SU-DHL-6 (cell line): ENCODE measurements around the gene BEND5.

Source experiments
- H2AFZ ChIP-seq: fragments of 200-600 bp; sonication (generic); 2 replicates; pipeline ENCODE4 v1.6.1; 2014; ENCODE audit warnings: low read depth, mild to moderate bottlenecking, moderate library complexity, mixed read lengths, antibody characterized with exemption, low read length; ENCODE audit not compliant: severe bottlenecking
- H3F3A ChIP-seq: fragments of 200-600 bp; shearing (Covaris generic); 2 replicates; pipeline ENCODE4 v1.6.0; 2016; ENCODE audit warnings: antibody characterized with exemption, mild to moderate bottlenecking; ENCODE audit not compliant: insufficient read depth
- H3K27ac ChIP-seq: fragments of 200-600 bp; sonication (generic); 2 replicates; pipeline ENCODE4 v1.5.1; 2016; ENCODE audit warnings: low read depth, mild to moderate bottlenecking, low read length, moderate library complexity, mixed read lengths
- H3K27me3 ChIP-seq: fragments of 200-600 bp; sonication (generic), shearing (Covaris generic); 2 replicates; pipeline ENCODE4 v1.6.0; 2014; ENCODE audit warnings: mild to moderate bottlenecking, low read length
- H3K36me3 ChIP-seq: fragments of 200-600 bp; sonication (generic); 2 replicates; pipeline ENCODE4 v1.6.1; 2014; ENCODE audit warnings: mild to moderate bottlenecking, low read length, mixed read lengths
- H3K4me2 ChIP-seq: fragments of 300-600, 200-600 bp; shearing (Covaris generic), sonication (generic); 2 replicates; pipeline ENCODE4 v1.6.0; 2014; ENCODE audit warnings: low read length, low read depth, mild to moderate bottlenecking; ENCODE audit not compliant: poor library complexity, severe bottlenecking
- H3K4me3 ChIP-seq: fragments of 200-600 bp; sonication (generic); 2 replicates; pipeline ENCODE4 v1.5.1; 2014; ENCODE audit warnings: antibody characterized with exemption, low read length, mild to moderate bottlenecking, mixed read lengths; ENCODE audit not compliant: insufficient read depth, poor library complexity, severe bottlenecking
- H3K79me2 ChIP-seq: fragments of 200-600 bp; sonication (generic); 2 replicates; pipeline ENCODE4 v1.6.1; 2014; ENCODE audit warnings: mild to moderate bottlenecking, low read length, moderate library complexity; ENCODE audit not compliant: insufficient read depth
- H3K9ac ChIP-seq: fragments of 200-600 bp; sonication (generic); 2 replicates; pipeline ENCODE4 v1.7.0; 2014; ENCODE audit warnings: mild to moderate bottlenecking, low read length
- H3K9me2 ChIP-seq: fragments of 200-600 bp; sonication (generic); replicated peaks from 2 replicates; pipeline ENCODE4 v1.6.1; 2014; ENCODE audit warnings: low read length; ENCODE audit not compliant: insufficient read depth
- H3K9me3 ChIP-seq: fragments of 200-600 bp; sonication (generic); 2 replicates; pipeline ENCODE4 v1.6.1; 2014; ENCODE audit warnings: low read length, mixed read lengths; ENCODE audit not compliant: insufficient read depth
- H4K20me1 ChIP-seq: fragments of 200-600 bp; sonication (generic); 2 replicates; pipeline ENCODE4 v1.6.1; 2014; ENCODE audit warnings: low read depth, mild to moderate bottlenecking, antibody characterized with exemption, low read length, moderate library complexity, mixed read lengths
- EZH2phosphoT487 ChIP-seq: fragments of 200-600 bp; sonication (generic), shearing (Covaris generic); conservative IDR thresholded peaks from 2 replicates; pipeline ENCODE4 v1.6.1; 2018; ENCODE audit warnings: mild to moderate bottlenecking, antibody characterized with exemption, low read length, moderate library complexity, mixed read lengths
- TF ChIP-seq, protein P1 (sequence below): fragments of 200-600 bp; sonication (generic); IDR thresholded peaks from one replicate; pipeline ENCODE4 v1.5.1; 2017; ENCODE audit warnings: antibody characterized with exemption, mild to moderate bottlenecking, low read length, moderate library complexity; ENCODE audit not compliant: insufficient read depth, poor library complexity, severe bottlenecking

Gene BEND5

DNA sequence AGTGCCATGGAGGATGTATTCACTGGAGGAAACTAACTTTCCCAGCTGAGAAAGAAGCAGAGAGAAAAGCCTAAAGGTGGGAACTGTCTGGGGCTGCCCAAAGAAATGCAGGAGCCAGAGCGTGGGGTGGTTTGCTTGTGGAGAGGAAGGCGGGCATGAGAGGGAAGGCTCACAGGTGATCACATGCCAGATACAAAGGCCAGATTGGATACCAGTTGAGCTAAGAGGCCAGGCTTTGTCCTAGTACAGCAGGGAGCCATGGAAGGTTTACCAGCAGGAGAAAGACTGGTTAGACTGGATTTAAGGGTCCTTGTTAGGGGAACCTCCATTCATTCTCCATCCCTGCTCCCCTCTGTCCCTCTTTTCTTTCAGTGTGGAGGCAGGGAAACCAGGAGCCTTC lies 66.4 kb downstream of the BEND5 start:
- Histone ChIP-seq H3K27ac (no peak overlapping the region), H4K20me1 (no peaks in the 10 kb centered on the region), H3K9me3 (no peaks in the 10 kb centered on the region), H3K4me2 (no peak overlapping the region), H3F3A (no peaks in the 10 kb centered on the region), H3K79me2 (no peaks in the 10 kb centered on the region), H3K27me3 (no peaks in the 10 kb centered on the region), H3K36me3 (no peaks in the 10 kb centered on the region), H3K9ac (no peak overlapping the region), H2AFZ (no peak overlapping the region), H3K4me3 (no peak overlapping the region), H3K9me2 (no peaks in the 10 kb centered on the region)
- no peak for TF ChIP-seq EZH2phosphoT487
- TF ChIP-seq, protein P1, sequence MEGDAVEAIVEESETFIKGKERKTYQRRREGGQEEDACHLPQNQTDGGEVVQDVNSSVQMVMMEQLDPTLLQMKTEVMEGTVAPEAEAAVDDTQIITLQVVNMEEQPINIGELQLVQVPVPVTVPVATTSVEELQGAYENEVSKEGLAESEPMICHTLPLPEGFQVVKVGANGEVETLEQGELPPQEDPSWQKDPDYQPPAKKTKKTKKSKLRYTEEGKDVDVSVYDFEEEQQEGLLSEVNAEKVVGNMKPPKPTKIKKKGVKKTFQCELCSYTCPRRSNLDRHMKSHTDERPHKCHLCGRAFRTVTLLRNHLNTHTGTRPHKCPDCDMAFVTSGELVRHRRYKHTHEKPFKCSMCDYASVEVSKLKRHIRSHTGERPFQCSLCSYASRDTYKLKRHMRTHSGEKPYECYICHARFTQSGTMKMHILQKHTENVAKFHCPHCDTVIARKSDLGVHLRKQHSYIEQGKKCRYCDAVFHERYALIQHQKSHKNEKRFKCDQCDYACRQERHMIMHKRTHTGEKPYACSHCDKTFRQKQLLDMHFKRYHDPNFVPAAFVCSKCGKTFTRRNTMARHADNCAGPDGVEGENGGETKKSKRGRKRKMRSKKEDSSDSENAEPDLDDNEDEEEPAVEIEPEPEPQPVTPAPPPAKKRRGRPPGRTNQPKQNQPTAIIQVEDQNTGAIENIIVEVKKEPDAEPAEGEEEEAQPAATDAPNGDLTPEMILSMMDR: no peak

DNA sequence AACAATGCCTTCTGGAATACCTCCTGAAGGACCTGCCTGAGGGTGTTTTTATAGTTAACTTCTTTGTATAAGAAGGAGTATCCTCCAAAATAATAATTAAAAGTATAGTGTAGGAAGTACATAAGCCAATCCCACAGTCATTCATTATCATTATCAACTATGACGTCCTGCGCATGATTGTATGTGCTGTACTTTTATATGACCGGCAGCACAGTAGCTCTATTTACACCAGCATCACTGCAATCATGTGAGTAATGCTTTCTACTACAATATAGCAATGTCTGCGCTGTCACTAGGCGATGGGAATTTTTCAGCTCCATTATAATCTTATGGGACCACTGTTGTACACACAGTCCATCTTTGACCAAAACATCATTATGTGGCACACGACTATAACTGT lies 72.0 kb downstream of the BEND5 start:
- no peaks in the 10 kb centered on the region for H3K79me2 ChIP-seq
- H3K36me3 ChIP-seq: no peaks in the 10 kb centered on the region
- H3K27me3 ChIP-seq: no peaks in the 10 kb centered on the region

DNA sequence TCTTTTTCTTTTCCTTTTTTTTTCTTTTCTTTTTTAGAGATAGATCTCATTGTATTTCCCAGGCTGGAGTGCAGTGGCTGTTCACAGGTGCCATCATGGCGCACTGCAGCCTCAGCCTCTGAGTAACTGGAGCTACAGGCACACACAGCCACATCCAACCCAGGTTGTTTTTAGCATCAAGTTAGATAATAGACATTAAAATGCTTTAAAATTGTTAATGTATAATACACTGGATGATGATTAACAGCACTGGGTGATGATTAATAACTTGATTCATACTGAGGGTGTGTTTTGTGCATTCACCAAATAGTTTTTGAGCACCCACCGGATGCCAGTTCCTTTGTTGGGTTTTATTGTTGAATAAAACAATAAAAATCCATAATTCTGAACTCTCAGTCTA lies 75.2 kb downstream of the BEND5 start:
- no peak overlapping the region for H3K4me3 ChIP-seq
- H3K27ac ChIP-seq: no peak overlapping the region
- no peak overlapping the region for H3K9ac ChIP-seq
- H4K20me1 ChIP-seq: no peaks in the 10 kb centered on the region
- no peaks in the 10 kb centered on the region for H3K79me2 ChIP-seq
- no peaks in the 10 kb centered on the region for H3K9me2 ChIP-seq
- no peak overlapping the region for H2AFZ ChIP-seq
- H3K36me3 ChIP-seq: no peaks in the 10 kb centered on the region
- no peaks in the 10 kb centered on the region for H3K27me3 ChIP-seq
- no peaks in the 10 kb centered on the region for H3K9me3 ChIP-seq
- TF ChIP-seq EZH2phosphoT487: no peak
- TF ChIP-seq, protein P1: no peak
- no peak overlapping the region for H3K4me2 ChIP-seq
- H3F3A ChIP-seq: no peaks in the 10 kb centered on the region

More for the DNA sequence above, 72.0 kb downstream of the BEND5 start:
- Histone ChIP-seq H2AFZ (no peak overlapping the region), H3K4me2 (no peak overlapping the region), H3K27ac (no peak overlapping the region), H3F3A (no peaks in the 10 kb centered on the region), H3K4me3 (no peak overlapping the region), H3K9ac (no peak overlapping the region), H3K9me2 (no peaks in the 10 kb centered on the region), H3K9me3 (no peaks in the 10 kb centered on the region), H4K20me1 (no peaks in the 10 kb centered on the region)
- TF ChIP-seq, protein P1: no peak
- TF ChIP-seq EZH2phosphoT487: no peak
